Measurements from ENCODE around the gene KIAA2012.

DNA sequence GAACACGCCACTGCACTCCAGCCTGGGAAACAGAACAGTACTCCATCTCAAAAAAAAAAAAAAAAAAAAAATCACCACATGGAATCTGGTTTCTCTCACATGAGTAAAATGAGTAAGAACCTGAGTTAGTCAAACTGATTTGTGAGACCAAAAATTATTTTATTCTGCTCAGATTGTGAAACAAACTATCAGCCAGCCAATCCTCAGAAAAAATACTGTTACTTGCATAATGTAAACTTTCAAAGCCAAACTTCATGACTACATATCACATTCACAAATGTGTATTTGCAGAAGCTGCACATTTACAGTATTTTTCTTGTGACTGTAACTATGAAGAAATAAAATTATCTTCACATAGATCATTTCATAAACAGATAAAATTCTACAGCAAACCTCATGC is 142.1 kb downstream of the KIAA2012 start:
- TF ChIP-seq, protein P1, sequence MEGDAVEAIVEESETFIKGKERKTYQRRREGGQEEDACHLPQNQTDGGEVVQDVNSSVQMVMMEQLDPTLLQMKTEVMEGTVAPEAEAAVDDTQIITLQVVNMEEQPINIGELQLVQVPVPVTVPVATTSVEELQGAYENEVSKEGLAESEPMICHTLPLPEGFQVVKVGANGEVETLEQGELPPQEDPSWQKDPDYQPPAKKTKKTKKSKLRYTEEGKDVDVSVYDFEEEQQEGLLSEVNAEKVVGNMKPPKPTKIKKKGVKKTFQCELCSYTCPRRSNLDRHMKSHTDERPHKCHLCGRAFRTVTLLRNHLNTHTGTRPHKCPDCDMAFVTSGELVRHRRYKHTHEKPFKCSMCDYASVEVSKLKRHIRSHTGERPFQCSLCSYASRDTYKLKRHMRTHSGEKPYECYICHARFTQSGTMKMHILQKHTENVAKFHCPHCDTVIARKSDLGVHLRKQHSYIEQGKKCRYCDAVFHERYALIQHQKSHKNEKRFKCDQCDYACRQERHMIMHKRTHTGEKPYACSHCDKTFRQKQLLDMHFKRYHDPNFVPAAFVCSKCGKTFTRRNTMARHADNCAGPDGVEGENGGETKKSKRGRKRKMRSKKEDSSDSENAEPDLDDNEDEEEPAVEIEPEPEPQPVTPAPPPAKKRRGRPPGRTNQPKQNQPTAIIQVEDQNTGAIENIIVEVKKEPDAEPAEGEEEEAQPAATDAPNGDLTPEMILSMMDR (optimal IDR thresholded peaks at IDR 0.05 in 1 of 3, IDR thresholded peaks at IDR 0.05 in 1 of 3, conservative IDR thresholded peaks at IDR 0.05 in 1 of 3; ENCODE audit: extremely low read depth in 1 of 3, insufficient read depth in 2 of 3, low read length in 3 of 3), result no peak
- no peak for TF ChIP-seq EZH2 (IDR thresholded peaks at IDR 0.05; ENCODE audit: low read length)
